H1 (cell line): ENCODE data around the gene ITGA6. TPM values are rescaled to one million over a fixed set of nuclear protein-coding genes. Genes with fewer than 3 reads are reported as not detected.

Source experiments
- CTCF ChIA-PET: fragments of 300-600 bp; sonication (Branson Sonifier 250); formaldehyde crosslinking; loops from one replicate; lab custom pipeline; 2021; ENCODE audit not compliant: partially characterized antibody; lab: Charles Lee
- POLR2A ChIA-PET: fragments of 300-600 bp; sonication (Branson Sonifier 250); formaldehyde crosslinking; loops from one replicate; lab custom pipeline; 2021; ENCODE audit warnings: inconsistent platforms; ENCODE audit not compliant: partially characterized antibody; lab: Charles Lee
- DNase-seq, 2 experiments: peaks; one replicate each; pipeline versions ENCODE4 v3.0.0 to v3.0.0-alpha.2; 2010 to 2022; ENCODE audit warnings: low spot score in 2 of 2, low read depth in 1 of 2, mixed read lengths in 1 of 2
- FAIRE-seq: peaks from 2 replicates; lab custom pipeline; 2011; peaks lifted over from hg19 to GRCh38; lab: Jason Lieb, UNC
- H2AFZ ChIP-seq: 2 replicates; pipeline ENCODE4 v1.8.1; 2012; ENCODE audit warnings: low read length, inconsistent platforms
- H2AK5ac ChIP-seq: 2 replicates; pipeline ENCODE4 v1.6.1; 2013; ENCODE audit warnings: low read depth, low read length
- H2BK120ac ChIP-seq: replicated peaks from 2 replicates; pipeline ENCODE3; 2013; ENCODE audit warnings: low read depth, low read length, inconsistent platforms
- H2BK12ac ChIP-seq: 2 replicates; pipeline ENCODE4 v1.6.1; 2013; ENCODE audit warnings: low read depth, low read length
- H2BK15ac ChIP-seq: 2 replicates; pipeline ENCODE4 v1.6.1; 2013; ENCODE audit warnings: low read length
- H2BK20ac ChIP-seq: 2 replicates; pipeline ENCODE4 v1.6.1; 2013; ENCODE audit warnings: low read length
- H2BK5ac ChIP-seq: 2 replicates; pipeline ENCODE4 v1.6.1; 2013; ENCODE audit warnings: low read depth, low read length
- H3K14ac ChIP-seq: 2 replicates; pipeline ENCODE4 v1.6.1; 2013; ENCODE audit warnings: inconsistent platforms; ENCODE audit not compliant: insufficient read length
- H3K18ac ChIP-seq: 2 replicates; pipeline ENCODE4 v1.6.1; 2013; ENCODE audit warnings: low read length; ENCODE audit errors: extremely low read depth
- H3K23ac ChIP-seq: 2 replicates; pipeline ENCODE4 v1.6.1; 2013; ENCODE audit warnings: inconsistent platforms; ENCODE audit not compliant: insufficient read length
- H3K23me2 ChIP-seq: 2 replicates; pipeline ENCODE4 v1.6.1; 2013; ENCODE audit warnings: low read depth, low read length
- H3K27ac ChIP-seq: 2 replicates; pipeline ENCODE4 v1.6.1; 2011; ENCODE audit warnings: low read depth, low read length, inconsistent platforms
- H3K27me3 ChIP-seq, 4 experiments: replicated peaks in 1 of 4; 1 replicate in 1 of 4; 2 replicates in 3 of 4; pipeline versions ENCODE4 v1.6.1 to v1.8.1; 2011 to 2013; ENCODE audit warnings: low read length in 3 of 4, mild to moderate bottlenecking in 3 of 4, inconsistent platforms in 2 of 4, mixed read lengths in 2 of 4, moderate library complexity in 1 of 4; ENCODE audit not compliant: control insufficient read depth in 3 of 4, insufficient read depth in 3 of 4; ENCODE audit errors: extremely low read depth in 1 of 4
- H3K36me3 ChIP-seq, 4 experiments: 2 replicates each; pipeline versions ENCODE4 v1.6.1 to v1.8.1; 2011 to 2013; ENCODE audit warnings: mild to moderate bottlenecking in 4 of 4, low read length in 3 of 4, moderate library complexity in 2 of 4, control low read depth in 1 of 4, inconsistent platforms in 1 of 4; ENCODE audit not compliant: insufficient read depth in 4 of 4, control insufficient read depth in 2 of 4
- H3K4ac ChIP-seq: replicated peaks from 2 replicates; pipeline ENCODE3; 2013; ENCODE audit warnings: low read length, low read depth, mixed read lengths, inconsistent platforms; ENCODE audit not compliant: insufficient read length
- H3K4me1 ChIP-seq, 4 experiments: replicated peaks in 1 of 4; 1 replicate in 1 of 4; 2 replicates in 3 of 4; pipeline versions ENCODE4 v1.6.1 to v1.8.1; 2011 to 2013; ENCODE audit warnings: low read length in 3 of 4, inconsistent platforms in 2 of 4, mixed read lengths in 1 of 4; ENCODE audit not compliant: insufficient read depth in 4 of 4, control insufficient read depth in 3 of 4
- H3K4me2 ChIP-seq, 2 experiments: 2 replicates each; pipeline versions ENCODE4 v1.6.1 to v1.8.1; 2011 to 2013; ENCODE audit warnings: low read depth in 2 of 2, low read length in 2 of 2, control low read depth in 1 of 2, inconsistent platforms in 1 of 2, mild to moderate bottlenecking in 1 of 2; ENCODE audit not compliant: insufficient read depth in 1 of 2
- H3K4me3 ChIP-seq, 4 experiments: fragments of 200-600, 300-600 bp in 1 of 4; sonication (generic), shearing (Covaris generic), sonication (Bioruptor Twin) in 1 of 4; 2 replicates each; pipeline versions ENCODE4 v1.5.1 to v1.8.1; 2011 to 2016; ENCODE audit warnings: low read length in 4 of 4, low read depth in 3 of 4, control low read depth in 2 of 4, inconsistent platforms in 2 of 4, mild to moderate bottlenecking in 2 of 4, mixed read lengths in 1 of 4, moderate library complexity in 1 of 4; ENCODE audit not compliant: insufficient read depth in 2 of 4; ENCODE audit errors: extremely low read depth in 1 of 4
- H3K56ac ChIP-seq: replicated peaks from 2 replicates; pipeline ENCODE3; 2013; ENCODE audit warnings: low read depth, mild to moderate bottlenecking, mixed read lengths, low read length, inconsistent platforms; ENCODE audit not compliant: insufficient read length
- H3K79me1 ChIP-seq: 2 replicates; pipeline ENCODE4 v1.6.1; 2013; ENCODE audit warnings: low read depth, low read length, control low read depth
- H3K79me2 ChIP-seq, 2 experiments: 2 replicates each; pipeline versions ENCODE4 v1.6.1 to v1.8.1; 2012 to 2013; ENCODE audit warnings: low read length in 2 of 2, mild to moderate bottlenecking in 2 of 2, inconsistent platforms in 1 of 2; ENCODE audit not compliant: insufficient read depth in 2 of 2, control insufficient read depth in 1 of 2
- H3K9ac ChIP-seq, 4 experiments: replicated peaks in 1 of 4; 1 replicate in 1 of 4; 2 replicates in 3 of 4; pipeline versions ENCODE4 v1.6.1 to v1.8.1; 2011 to 2013; ENCODE audit warnings: low read depth in 3 of 4, low read length in 3 of 4, control low read depth in 2 of 4, mild to moderate bottlenecking in 2 of 4, moderate library complexity in 2 of 4, inconsistent platforms in 1 of 4; ENCODE audit errors: extremely low read depth in 1 of 4
- H3K9me3 ChIP-seq, 2 experiments: 2 replicates each; pipeline versions ENCODE4 v1.6.1 to v1.8.1; 2012 to 2013; ENCODE audit warnings: mild to moderate bottlenecking in 2 of 2, moderate library complexity in 2 of 2, control low read depth in 1 of 2, inconsistent platforms in 1 of 2, low read depth in 1 of 2, low read length in 1 of 2, mixed read lengths in 1 of 2; ENCODE audit not compliant: insufficient read depth in 2 of 2
- H4K20me1 ChIP-seq, 2 experiments: replicated peaks in 1 of 2; 2 replicates each; pipeline versions ENCODE3 to v1.8.1; 2011 to 2013; ENCODE audit warnings: inconsistent platforms in 2 of 2, low read length in 2 of 2, mild to moderate bottlenecking in 1 of 2; ENCODE audit not compliant: insufficient read depth in 2 of 2, control insufficient read depth in 1 of 2
- H4K5ac ChIP-seq: 2 replicates; pipeline ENCODE4 v1.6.1; 2013; ENCODE audit warnings: low read length, low read depth, mixed read lengths, inconsistent platforms; ENCODE audit not compliant: insufficient read length
- H4K8ac ChIP-seq: 2 replicates; pipeline ENCODE4 v1.8.0; 2013; ENCODE audit warnings: mild to moderate bottlenecking, moderate library complexity, low read length, inconsistent platforms; ENCODE audit not compliant: insufficient read depth; ENCODE audit errors: extremely low read depth
- H4K91ac ChIP-seq: replicated peaks from 2 replicates; pipeline ENCODE3; 2013; ENCODE audit warnings: low read length, mixed read lengths, inconsistent platforms; ENCODE audit not compliant: insufficient read length
- GTF2F1 ChIP-seq: IDR thresholded peaks from 2 replicates; pipeline ENCODE4 v1.6.1; 2012; ENCODE audit warnings: low read depth, low read length, improper control_type of control experiment, borderline replicate concordance
- MAFK ChIP-seq: IDR thresholded peaks from 2 replicates; pipeline ENCODE4 v1.6.1; 2012; ENCODE audit warnings: low read depth, mild to moderate bottlenecking, improper control_type of control experiment, low read length
- TAF1 ChIP-seq: IDR thresholded peaks from 2 replicates; pipeline ENCODE4 v1.6.1; 2011; ENCODE audit warnings: mild to moderate bottlenecking, low read depth, low read length
- WGBS, 2 experiments: shearing (Covaris generic) in 1 of 2; methylation state at CpG; one replicate each; pipeline versions ENCODE4 v1.1.6 to v1.1.7; 2013 to 2015; ENCODE audit warnings: low lambda C conversion rate in 2 of 2, mixed read lengths in 2 of 2, inconsistent platforms in 1 of 2, low coverage in 1 of 2, missing lambda C conversion rate in 1 of 2; ENCODE audit not compliant: insufficient replicate concordance in 2 of 2, insufficient coverage in 1 of 2, insufficient read length in 1 of 2; ENCODE audit errors: extremely low coverage in 1 of 2, missing lambda C conversion rate in 1 of 2; 5-methylcytosine and 5-hydroxymethylcytosine counted together
- polyA plus RNA-seq, 7 experiments: library from polyadenylated mRNA; depleted of rRNA in 3 of 7; stranded (reverse) in 5 of 7; unstranded in 2 of 7; fragments of >200 nt in 5 of 7; fragments of 200-250 nt in 2 of 7; gene quantifications; 1 replicate in 5 of 7; 2 replicates in 1 of 7; 4 replicates in 1 of 7; pipeline versions ENCODE4 v1.2.1 to v1.2.3, GENCODE V29; 2011 to 2013; ENCODE audit warnings: missing spikeins in 2 of 7, mixed read lengths in 2 of 7
- total RNA-seq: library from RNA; stranded (reverse); fragmentation: NEBNext Ultra II Directional; extraction: Animal tissue kit (Norgen Biotek cat#: 25700); gene quantifications from 2 replicates; pipeline ENCODE4 v1.2.1, GENCODE V29; 2021

The ITGA6 gene
- total and polyA plus RNA-seq, 2 of the 8 experiments (the other 6 are each of a cell fraction or from before 2014, with no cell fraction given): 26.9 to 118 TPM

DNA sequence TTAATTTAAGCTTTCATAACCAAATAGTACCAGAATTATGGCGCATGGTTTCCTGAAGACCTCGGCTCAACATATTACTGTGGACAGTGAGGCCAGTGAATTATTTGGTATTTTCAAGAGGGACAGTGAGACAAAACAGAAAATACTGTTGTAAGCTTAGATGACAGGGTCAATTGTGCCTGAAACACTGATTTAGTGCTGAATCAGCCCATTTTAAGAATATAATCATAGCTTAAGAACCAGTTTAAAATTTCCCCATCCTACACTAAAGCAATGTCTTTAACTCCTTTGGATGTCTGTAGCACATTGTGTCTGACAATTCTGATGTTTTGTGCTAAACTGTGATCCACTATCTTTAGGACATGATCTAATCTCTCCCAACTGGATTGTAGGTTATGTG lies 4.6 kb downstream of the ITGA6 start:
- peaks cover 34 to 92% of the 10 kb centered on the region in 2 experiments for H3K79me2 ChIP-seq

More for the DNA sequence above, 4.6 kb downstream of the ITGA6 start:
- Histone ChIP-seq H4K91ac (no peak overlapping the region), H3K23me2 (peaks cover 10% of the 10 kb centered on the region), H2BK20ac (no peak overlapping the region), H2BK12ac (no peak overlapping the region), H3K4me2 (peak overlapping the region in 1 of 2 experiments; percentile 9; a peak in 1 of 4 replicates), H3K4me3 (no peak overlapping the region), H2AFZ (no peak overlapping the region), H3K4me1 (peaks cover 7 to 45% (median 34%) of the 10 kb centered on the region in 4 experiments), H4K8ac (no peak overlapping the region), H3K4ac (no peak overlapping the region), H2BK5ac (no peak overlapping the region), H3K79me1 (peaks cover 24% of the 10 kb centered on the region), H4K20me1 (peaks cover 5 to 22% of the 10 kb centered on the region in 2 experiments), H3K27ac (no peak overlapping the region), H4K5ac (no peak overlapping the region), H2BK15ac (no peak overlapping the region), H3K9ac (no peak overlapping the region), H2AK5ac (no peak overlapping the region; the same call in 1 of the 2 replicates), H3K27me3 (no peaks in the 10 kb centered on the region), H2BK120ac (no peak overlapping the region), H3K36me3 (no peaks in the 10 kb centered on the region), H3K23ac (no peak overlapping the region), H3K14ac (no peak overlapping the region), H3K18ac (no peak overlapping the region), H3K9me3 (no peaks in the 10 kb centered on the region), H3K56ac (no peak overlapping the region)
- POLR2A ChIA-PET: interaction anchor here (1.3 to 4.7 kb wide), 6 partner anchors 11 to 260 kb away, joined by 3 to 33 read pairs (median 4); no protein-coding TSS in a partner anchor
- CTCF ChIA-PET: interaction anchor here (1.8 to 36.1 kb wide), 2 partner anchors 22 to 260 kb away, joined by 6 to 634 read pairs; no protein-coding TSS in a partner anchor
- TF ChIP-seq GTF2F1 (no peak), TAF1 (no peak), MAFK (peak; percentile 44; the same call in 1 of the 2 replicates)
- FAIRE-seq: no peak
- 77% methylated on average over 2 of the region's 2 CpGs; no CpG with 5 or more reads in 1 of the 2 experiments for WGBS, 2 experiments
- no peak for DNase-seq
